ENCODE measurements around the gene USP15. TPM values are rescaled to one million over a fixed set of nuclear protein-coding genes. Genes with fewer than 3 reads are reported as not detected.

The USP15 gene
- total and polyA plus RNA-seq, 2 of the 8 experiments (the other 6 are each of a cell fraction or from before 2014, with no cell fraction given): 12.7 to 38.6 TPM

GRCh38 chr12:62268956-62269355, 8.8 kb downstream of the USP15 start:
- H3K14ac ChIP-seq (ENCODE audit: insufficient read length): no peak overlapping the region
- no peak overlapping the region for H3K56ac ChIP-seq (replicated peaks; ENCODE audit: insufficient read length, low read depth, low read length)
- CTCF ChIA-PET (ENCODE audit: partially characterized antibody): interaction anchor here (0.6 kb wide), 1 partner anchor 59 kb away, joined by 3 read pairs; no protein-coding TSS in a partner anchor
- POLR2A ChIA-PET (ENCODE audit: partially characterized antibody): no interaction called here
- H2AFZ ChIP-seq (ENCODE audit: low read length): no peak overlapping the region
- no peak overlapping the region for H3K4ac ChIP-seq (replicated peaks; ENCODE audit: insufficient read length, low read depth, low read length)
- H3K9ac ChIP-seq (replicated peaks in 1 of 4; ENCODE audit: extremely low read depth in 1 of 4, low read depth in 3 of 4, low read length in 3 of 4): no peak overlapping the region
- H3K18ac ChIP-seq (ENCODE audit: extremely low read depth, low read length): no peak overlapping the region
- no peak for DNase-seq (ENCODE audit: low read depth in 1 of 2, low spot score in 2 of 2)
- H3K27me3 ChIP-seq (replicated peaks in 1 of 4; ENCODE audit: control insufficient read depth in 3 of 4, extremely low read depth in 1 of 4, insufficient read depth in 3 of 4, low read length in 3 of 4): no peaks in the 10 kb centered on the region
- no peak overlapping the region for H2BK15ac ChIP-seq (ENCODE audit: low read length)
- H3K4me3 ChIP-seq (ENCODE audit: extremely low read depth in 1 of 4, insufficient read depth in 2 of 4, low read depth in 3 of 4, low read length in 4 of 4): no peak overlapping the region
- no peak overlapping the region for H2BK20ac ChIP-seq (ENCODE audit: low read length)
- peaks cover 0 to 91% of the 10 kb centered on the region in 2 experiments; a peak in 2 of 4 replicates for H3K79me2 ChIP-seq (ENCODE audit: control insufficient read depth in 1 of 2, insufficient read depth in 2 of 2, low read length in 2 of 2)
- H2BK5ac ChIP-seq (ENCODE audit: low read depth, low read length): no peak overlapping the region
- H3K4me2 ChIP-seq (ENCODE audit: insufficient read depth in 1 of 2, low read depth in 2 of 2, low read length in 2 of 2): no peak overlapping the region
- H4K91ac ChIP-seq (replicated peaks; ENCODE audit: insufficient read length, low read length): no peak overlapping the region
- H4K5ac ChIP-seq (ENCODE audit: insufficient read length, low read depth, low read length): no peak overlapping the region
- peaks cover 0 to 5% of the 10 kb centered on the region in 2 experiments for H4K20me1 ChIP-seq (replicated peaks in 1 of 2; ENCODE audit: control insufficient read depth in 1 of 2, insufficient read depth in 2 of 2, low read length in 2 of 2)
- H3K23ac ChIP-seq (ENCODE audit: insufficient read length): no peak overlapping the region
- H2BK12ac ChIP-seq (ENCODE audit: low read depth, low read length): no peak overlapping the region
- H3K4me1 ChIP-seq (replicated peaks in 1 of 4; ENCODE audit: control insufficient read depth in 3 of 4, insufficient read depth in 4 of 4, low read length in 3 of 4): no peaks in the 10 kb centered on the region
- H3K9me3 ChIP-seq (ENCODE audit: insufficient read depth in 2 of 2, low read depth in 1 of 2, low read length in 1 of 2): no peaks in the 10 kb centered on the region
- H3K36me3 ChIP-seq (ENCODE audit: control insufficient read depth in 2 of 4, insufficient read depth in 4 of 4, low read length in 3 of 4): no peaks in the 10 kb centered on the region
- WGBS, 2 experiments (ENCODE audit: extremely low coverage in 1 of 2, insufficient coverage in 1 of 2, insufficient read length in 1 of 2, insufficient replicate concordance in 2 of 2, low coverage in 1 of 2, low lambda C conversion rate in 2 of 2, missing lambda C conversion rate in 1 of 2): 87% methylated on average over 3 of the region's 3 CpGs; no CpG with 5 or more reads in 1 of the 2 experiments
- no peak overlapping the region for H2AK5ac ChIP-seq (ENCODE audit: low read depth, low read length)
- H3K23me2 ChIP-seq (ENCODE audit: low read depth, low read length): no peaks in the 10 kb centered on the region
- H3K27ac ChIP-seq (ENCODE audit: low read depth, low read length): no peak overlapping the region
- H3K79me1 ChIP-seq (ENCODE audit: low read depth, low read length): no peaks in the 10 kb centered on the region
- no peak overlapping the region for H4K8ac ChIP-seq (ENCODE audit: extremely low read depth, insufficient read depth, low read length)
- FAIRE-seq: no peak
- no peak overlapping the region for H2BK120ac ChIP-seq (replicated peaks; ENCODE audit: low read depth, low read length)
- no peak for TF ChIP-seq TBP (IDR thresholded peaks at IDR 0.05; ENCODE audit: low read depth, low read length)
- TF ChIP-seq BRCA1 (IDR thresholded peaks at IDR 0.05; ENCODE audit: low read depth, low read length): no peak
- TF ChIP-seq ATF2 (IDR thresholded peaks at IDR 0.05; ENCODE audit: low read length): no peak
- no peak for TF ChIP-seq SRF (IDR thresholded peaks at IDR 0.05; ENCODE audit: low read depth, low read length)
- TF ChIP-seq JUND (IDR thresholded peaks at IDR 0.05; ENCODE audit: low read length): no peak
- TF ChIP-seq SP1 (IDR thresholded peaks at IDR 0.05; ENCODE audit: low read depth, low read length): no peak
- TF ChIP-seq SIX5 (IDR thresholded peaks at IDR 0.05; ENCODE audit: low read depth, low read length): no peak
- no peak for TF ChIP-seq SP2 (IDR thresholded peaks at IDR 0.05; ENCODE audit: low read length)
- no peak for TF ChIP-seq RXRA (IDR thresholded peaks at IDR 0.05; ENCODE audit: insufficient read depth, low read depth, low read length)
- no peak for TF ChIP-seq GABPA (IDR thresholded peaks at IDR 0.05; ENCODE audit: borderline replicate concordance, insufficient read depth, low read length)
- no peak for TF ChIP-seq RNF2 (IDR thresholded peaks at IDR 0.05; ENCODE audit: borderline replicate concordance, low read depth, low read length, missing control alignments, poor library complexity, severe bottlenecking)
- TF ChIP-seq ATF3 (IDR thresholded peaks at IDR 0.05; ENCODE audit: insufficient read depth, low read depth, low read length): no peak

All from H1 (cell line).